Measurements from ENCODE around the gene LIMK1. TPM values are rescaled to one million over a fixed set of nuclear protein-coding genes. Genes with fewer than 3 reads are reported as not detected.

LIMK1 gene
- total RNA-seq, 3 donors from 2014 or later, result 18.0 to 18.6 (median 18.1) TPM

GRCh38 chr7:74059037-74059436, 24.6 kb upstream of the LIMK1 start:
- Histone ChIP-seq H3K27me3 (no peaks in the 10 kb centered on the region), H3K9me3 (no peaks in the 10 kb centered on the region), H3K36me3 (no peaks in the 10 kb centered on the region), H3K4me3 (no peak overlapping the region), H3K4me1 (peaks cover 0 to 7% of the 10 kb centered on the region in 2 donors), H3K27ac (peak overlapping the region in 1 of 2 donors; percentile 93)
- TF ChIP-seq CTCF (IDR thresholded peaks at IDR 0.05) (no peak), POLR2AphosphoS5 (IDR thresholded peaks at IDR 0.05) (no peak), POLR2A (IDR thresholded peaks at IDR 0.05) (no peak)
- intact Hi-C loops (cut with DNase I; ENCODE audit: low total_unique reads), result loop anchor here (5.0 kb wide), 1 partner anchor 133 kb away; no protein-coding TSS in a partner anchor
- no peak for DNase-seq (ENCODE audit: low spot score in 2 of 2)

GRCh38 chr7:74059681-74060588, 23.7 kb upstream of the LIMK1 start:
- DNase-seq (ENCODE audit: low spot score in 2 of 2), result peak; percentile 83 to 84
- intact Hi-C loops (cut with DNase I; ENCODE audit: low total_unique reads), result loop anchor here (5.0 to 10.0 kb wide), 2 partner anchors 115 to 132 kb away; partner anchors contain the start of gene EIF4H
- no peak for TF ChIP-seq CTCF (IDR thresholded peaks at IDR 0.05)
- no peak for TF ChIP-seq POLR2A (IDR thresholded peaks at IDR 0.05)
- no peak for TF ChIP-seq POLR2AphosphoS5 (IDR thresholded peaks at IDR 0.05)

GRCh38 chr7:74061840-74062539, 21.6 kb upstream of the LIMK1 start:
- no peaks in the 10 kb centered on the region for H3K27me3 ChIP-seq
- peaks cover 0 to 7% of the 10 kb centered on the region in 2 donors for H3K4me1 ChIP-seq
- H3K9me3 ChIP-seq, result no peaks in the 10 kb centered on the region
- TF ChIP-seq POLR2AphosphoS5 (IDR thresholded peaks at IDR 0.05) (peak in 2 of 3 donors; percentile 79 to 81), POLR2A (IDR thresholded peaks at IDR 0.05) (peak; percentile 41), CTCF (IDR thresholded peaks at IDR 0.05) (no peak)
- DNase-seq (ENCODE audit: low spot score in 2 of 2), result peak; percentile 81 to 84
- no peaks in the 10 kb centered on the region for H3K36me3 ChIP-seq
- H3K4me3 ChIP-seq, result peak overlapping the region in 2 of 3 donors; percentile 7 to 51
- H3K27ac ChIP-seq, result peak overlapping the region; percentile 93 to 95
- intact Hi-C loops (cut with DNase I; ENCODE audit: low total_unique reads), result loop anchor here (10.0 kb wide), 1 partner anchor 113 kb away; the partner anchor contains the start of gene EIF4H

More at GRCh38 chr7:74059681-74060588, 23.7 kb upstream of the LIMK1 start:
- peak overlapping the region; percentile 74 to 93 for H3K27ac ChIP-seq
- no peaks in the 10 kb centered on the region for H3K27me3 ChIP-seq
- peak overlapping the region in 1 of 3 donors; percentile 32 for H3K4me3 ChIP-seq
- no peaks in the 10 kb centered on the region for H3K36me3 ChIP-seq
- H3K9me3 ChIP-seq, result no peaks in the 10 kb centered on the region
- peaks cover 0 to 7% of the 10 kb centered on the region in 2 donors for H3K4me1 ChIP-seq

GRCh38 chr7:74063223-74063641, 20.4 kb upstream of the LIMK1 start:
- DNase-seq (ENCODE audit: low spot score in 2 of 2), result no peak
- peaks cover 0 to 7% of the 10 kb centered on the region in 2 donors for H3K4me1 ChIP-seq
- peak overlapping the region; percentile 93 to 95 for H3K27ac ChIP-seq
- TF ChIP-seq POLR2AphosphoS5 (IDR thresholded peaks at IDR 0.05) (no peak), CTCF (IDR thresholded peaks at IDR 0.05) (no peak), POLR2A (IDR thresholded peaks at IDR 0.05) (no peak)
- H3K9me3 ChIP-seq, result no peaks in the 10 kb centered on the region
- no peaks in the 10 kb centered on the region for H3K36me3 ChIP-seq
- intact Hi-C loops (cut with DNase I; ENCODE audit: low total_unique reads), result loop anchor here (10.0 kb wide), 1 partner anchor 112 kb away; the partner anchor contains the start of gene EIF4H
- H3K4me3 ChIP-seq, result no peak overlapping the region
- H3K27me3 ChIP-seq, result no peaks in the 10 kb centered on the region

All from breast epithelium (tissue), 4 donors.